Stimulated activated CD8-positive, alpha-beta memory T cell treated with anti-CD3 and anti-CD28 coated beads, Interleukin-15, amount 100 ng/mL, for 4 hours (primary cell): ENCODE measurements around the gene CCDC78.

Experiments used
- DNase-seq, 2 donors: peaks; one replicate each; pipeline ENCODE4 v3.0.0-alpha.2; 2020; ENCODE audit warnings: low read depth in 2 of 2

CCDC78 gene

GRCh38 chr16:739560-740458 lies 13.6 kb upstream of the CCDC78 start:
- no peak for DNase-seq

GRCh38 chr16:736936-737481 lies 10.8 kb upstream of the CCDC78 start:
- no peak for DNase-seq

- DNase-seq: no peak
Measured at GRCh38 chr16:735982-736453, 9.8 kb upstream of the CCDC78 start.

GRCh38 chr16:734981-735881 lies 9.0 kb upstream of the CCDC78 start:
- DNase-seq: no peak

GRCh38 chr16:734208-734980 lies 8.2 kb upstream of the CCDC78 start:
- DNase-seq: no peak

GRCh38 chr16:733382-734207 lies 7.4 kb upstream of the CCDC78 start:
- no peak for DNase-seq

- DNase-seq: no peak
Measured at GRCh38 chr16:732936-733335, 6.7 kb upstream of the CCDC78 start.

- no peak for DNase-seq
Measured at GRCh38 chr16:732332-732731, 6.1 kb upstream of the CCDC78 start.

- DNase-seq: no peak
Measured at GRCh38 chr16:730666-731509, 4.6 kb upstream of the CCDC78 start.

GRCh38 chr16:729768-730665 lies 3.8 kb upstream of the CCDC78 start:
- DNase-seq: no peak

GRCh38 chr16:728890-729744 lies 2.9 kb upstream of the CCDC78 start:
- DNase-seq: no peak

- DNase-seq: peak in 1 of 2 donors; percentile 49
Measured at GRCh38 chr16:728131-728889, 2.1 kb upstream of the CCDC78 start.

- no peak for DNase-seq
Measured at GRCh38 chr16:727291-727977, 1.2 kb upstream of the CCDC78 start.

- no peak for DNase-seq
Measured at GRCh38 chr16:726188-726437, 130 bp downstream of the CCDC78 start.

GRCh38 chr16:725463-726187 lies 618 bp downstream of the CCDC78 start:
- no peak for DNase-seq

- no peak for DNase-seq
Measured at GRCh38 chr16:725041-725376, 1.2 kb downstream of the CCDC78 start.
